ENCODE data around the gene NFATC3.

DNA sequence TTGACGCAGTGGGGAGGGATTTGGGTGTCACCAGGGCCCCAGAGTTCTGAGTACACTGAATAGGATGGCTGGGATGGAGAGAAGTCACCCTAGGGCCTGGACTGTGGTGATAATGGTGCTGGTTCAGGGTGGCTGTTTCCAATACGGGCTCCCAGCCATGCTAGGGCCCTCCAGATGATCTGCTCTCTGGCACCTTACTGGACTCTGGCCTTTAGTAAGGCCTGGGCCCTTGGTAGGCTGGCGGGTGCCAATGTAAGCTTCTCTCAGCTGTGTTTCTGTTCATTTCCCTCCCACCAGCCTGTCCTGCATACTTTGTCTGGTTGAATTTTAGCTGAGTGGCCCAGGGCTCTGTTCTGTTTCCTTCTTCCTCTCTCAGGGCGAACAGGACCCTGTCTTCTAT lies 162.8 kb downstream of the NFATC3 start:
- TF ChIP-seq, protein P1, sequence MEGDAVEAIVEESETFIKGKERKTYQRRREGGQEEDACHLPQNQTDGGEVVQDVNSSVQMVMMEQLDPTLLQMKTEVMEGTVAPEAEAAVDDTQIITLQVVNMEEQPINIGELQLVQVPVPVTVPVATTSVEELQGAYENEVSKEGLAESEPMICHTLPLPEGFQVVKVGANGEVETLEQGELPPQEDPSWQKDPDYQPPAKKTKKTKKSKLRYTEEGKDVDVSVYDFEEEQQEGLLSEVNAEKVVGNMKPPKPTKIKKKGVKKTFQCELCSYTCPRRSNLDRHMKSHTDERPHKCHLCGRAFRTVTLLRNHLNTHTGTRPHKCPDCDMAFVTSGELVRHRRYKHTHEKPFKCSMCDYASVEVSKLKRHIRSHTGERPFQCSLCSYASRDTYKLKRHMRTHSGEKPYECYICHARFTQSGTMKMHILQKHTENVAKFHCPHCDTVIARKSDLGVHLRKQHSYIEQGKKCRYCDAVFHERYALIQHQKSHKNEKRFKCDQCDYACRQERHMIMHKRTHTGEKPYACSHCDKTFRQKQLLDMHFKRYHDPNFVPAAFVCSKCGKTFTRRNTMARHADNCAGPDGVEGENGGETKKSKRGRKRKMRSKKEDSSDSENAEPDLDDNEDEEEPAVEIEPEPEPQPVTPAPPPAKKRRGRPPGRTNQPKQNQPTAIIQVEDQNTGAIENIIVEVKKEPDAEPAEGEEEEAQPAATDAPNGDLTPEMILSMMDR (IDR thresholded peaks at IDR 0.05), result no peak
- TF ChIP-seq POLR2A (IDR thresholded peaks at IDR 0.05), result no peak
